Astrocyte (in vitro differentiated cells and primary cell): ENCODE results near the gene SRF. TPM values are rescaled to one million over a fixed set of nuclear protein-coding genes. Genes with fewer than 3 reads are reported as not detected.
A peak's percentile ranks its signal among the peaks of the same experiment; 100 is the strongest.

Experiments used
- DNase-seq: peaks from one replicate; pipeline ENCODE4 v3.0.0-alpha.2; 2010; ENCODE audit warnings: low read depth
- FAIRE-seq: peaks from 2 replicates; lab custom pipeline; 2011; peaks lifted over from hg19 to GRCh38; lab: Jason Lieb, UNC
- H2AFZ ChIP-seq: 2 replicates; pipeline ENCODE4 v1.6.0; 2012; ENCODE audit warnings: low read depth, low read length, inconsistent platforms
- H3K27ac ChIP-seq: 2 replicates; pipeline ENCODE4 v1.5.1; 2011; ENCODE audit warnings: low read depth, low read length, inconsistent platforms
- H3K27me3 ChIP-seq: 2 replicates; pipeline ENCODE4 v1.6.0; 2011; ENCODE audit warnings: low read length, inconsistent platforms; ENCODE audit not compliant: insufficient read depth
- H3K36me3 ChIP-seq: 2 replicates; pipeline ENCODE4 v1.5.1; 2011; ENCODE audit warnings: low read length, inconsistent platforms; ENCODE audit not compliant: insufficient read depth
- H3K4me1 ChIP-seq: 2 replicates; pipeline ENCODE4 v1.5.1; 2011; ENCODE audit warnings: low read length, inconsistent platforms; ENCODE audit not compliant: insufficient read depth
- H3K4me2 ChIP-seq: 2 replicates; pipeline ENCODE4 v1.6.0; 2012; ENCODE audit warnings: low read length, inconsistent platforms
- H3K4me3 ChIP-seq: 2 replicates; pipeline ENCODE4 v1.5.1; 2011; ENCODE audit warnings: low read depth, mild to moderate bottlenecking, low read length, inconsistent platforms; ENCODE audit not compliant: insufficient read depth
- H3K79me2 ChIP-seq: 2 replicates; pipeline ENCODE4 v1.6.0; 2012; ENCODE audit warnings: mild to moderate bottlenecking, low read length, inconsistent platforms; ENCODE audit not compliant: insufficient read depth
- H3K9ac ChIP-seq: 2 replicates; pipeline ENCODE4 v1.6.0; 2012; ENCODE audit warnings: mild to moderate bottlenecking, low read length, inconsistent platforms
- H3K9me3 ChIP-seq: 2 replicates; pipeline ENCODE4 v1.5.1; 2012; ENCODE audit warnings: low read depth, mild to moderate bottlenecking, low read length, inconsistent platforms; ENCODE audit not compliant: insufficient read depth
- H4K20me1 ChIP-seq: 2 replicates; pipeline ENCODE4 v1.6.0; 2012; ENCODE audit warnings: low read length, inconsistent platforms; ENCODE audit not compliant: insufficient read depth
- H3K27ac Mint-ChIP-seq: one replicate; pipeline ENCODE4 v1.8.0; 2021; ENCODE audit warnings: mild to moderate bottlenecking, mixed read lengths; ENCODE audit not compliant: unreplicated experiment
- H3K27me3 Mint-ChIP-seq: one replicate; pipeline ENCODE4 v1.8.0; 2021; ENCODE audit warnings: low read depth, mixed read lengths; ENCODE audit not compliant: unreplicated experiment
- H3K36me3 Mint-ChIP-seq: one replicate; pipeline ENCODE4 v1.8.0; 2021; ENCODE audit warnings: low read depth, mixed read lengths; ENCODE audit not compliant: unreplicated experiment
- H3K4me1 Mint-ChIP-seq: one replicate; pipeline ENCODE4 v1.8.0; 2021; ENCODE audit warnings: low read depth, mixed read lengths; ENCODE audit not compliant: unreplicated experiment
- H3K4me3 Mint-ChIP-seq: one replicate; pipeline ENCODE4 v1.8.0; 2021; ENCODE audit warnings: mild to moderate bottlenecking, moderate library complexity, mixed read lengths; ENCODE audit not compliant: unreplicated experiment
- H3K9me3 Mint-ChIP-seq: one replicate; pipeline ENCODE4 v1.8.0; 2021; ENCODE audit warnings: mild to moderate bottlenecking, mixed read lengths; ENCODE audit not compliant: unreplicated experiment
- EZH2 ChIP-seq: IDR thresholded peaks from 2 replicates; pipeline ENCODE4 v1.6.1; 2012; ENCODE audit warnings: mild to moderate bottlenecking, low read length, inconsistent platforms; ENCODE audit not compliant: insufficient read depth
- total RNA-seq: library from RNA; stranded (reverse); gene quantifications from 2 replicates; pipeline ENCODE4 v1.2.1, GENCODE V29; 2021
- TF ChIP-seq, protein P1 (sequence below): IDR thresholded peaks from 2 replicates; pipeline ENCODE4 v1.5.1; 2011; ENCODE audit warnings: low read depth, mild to moderate bottlenecking, inconsistent platforms, low read length, moderate library complexity; ENCODE audit not compliant: insufficient read depth

The SRF gene
- total RNA-seq, 1 donor from 2014 or later: 53.5 TPM

DNA sequence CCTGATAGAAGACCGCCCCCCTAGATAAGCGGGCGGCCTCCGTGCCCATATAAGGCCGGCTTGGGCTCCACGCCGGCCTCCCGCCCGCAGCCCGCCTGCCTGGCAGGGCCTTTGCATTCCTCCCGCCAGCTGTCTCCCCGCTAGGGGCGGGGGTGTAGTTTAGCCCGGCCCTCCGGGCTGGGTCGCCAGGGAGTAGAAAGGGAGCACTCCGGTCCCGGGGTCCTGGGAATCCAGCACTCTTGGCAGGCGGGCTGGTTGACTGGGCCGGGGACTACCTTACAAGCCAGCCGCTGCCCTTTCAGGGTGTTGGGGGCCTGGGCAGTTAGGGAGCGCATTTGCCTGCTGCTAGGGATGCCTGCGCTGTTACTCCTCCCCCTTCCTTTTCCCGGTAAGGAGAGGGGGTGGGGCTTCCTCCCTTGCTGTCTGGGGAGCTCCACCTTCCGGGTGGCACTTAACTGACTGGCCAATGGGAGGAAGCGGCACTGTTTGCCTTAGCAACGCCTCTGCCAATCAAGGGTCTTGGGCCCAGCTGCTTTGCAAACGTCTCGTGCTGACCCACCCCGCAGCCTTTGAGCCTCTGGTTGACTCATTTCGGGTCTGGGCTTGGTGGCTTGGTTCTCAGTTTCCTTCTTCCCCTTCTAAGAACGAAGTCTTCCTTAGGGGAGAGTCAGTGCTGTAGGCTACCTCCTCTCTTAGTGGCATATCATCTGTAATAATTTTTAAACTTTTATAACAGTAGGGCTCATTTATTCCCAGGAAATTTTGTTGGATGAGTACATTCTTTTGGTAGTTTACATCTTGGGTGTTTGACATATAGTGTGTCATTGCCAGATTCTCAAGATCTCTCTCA is 3.4 kb downstream of the SRF start:
- peaks cover 35% of the 10 kb centered on the region for H3K36me3 ChIP-seq

DNA sequence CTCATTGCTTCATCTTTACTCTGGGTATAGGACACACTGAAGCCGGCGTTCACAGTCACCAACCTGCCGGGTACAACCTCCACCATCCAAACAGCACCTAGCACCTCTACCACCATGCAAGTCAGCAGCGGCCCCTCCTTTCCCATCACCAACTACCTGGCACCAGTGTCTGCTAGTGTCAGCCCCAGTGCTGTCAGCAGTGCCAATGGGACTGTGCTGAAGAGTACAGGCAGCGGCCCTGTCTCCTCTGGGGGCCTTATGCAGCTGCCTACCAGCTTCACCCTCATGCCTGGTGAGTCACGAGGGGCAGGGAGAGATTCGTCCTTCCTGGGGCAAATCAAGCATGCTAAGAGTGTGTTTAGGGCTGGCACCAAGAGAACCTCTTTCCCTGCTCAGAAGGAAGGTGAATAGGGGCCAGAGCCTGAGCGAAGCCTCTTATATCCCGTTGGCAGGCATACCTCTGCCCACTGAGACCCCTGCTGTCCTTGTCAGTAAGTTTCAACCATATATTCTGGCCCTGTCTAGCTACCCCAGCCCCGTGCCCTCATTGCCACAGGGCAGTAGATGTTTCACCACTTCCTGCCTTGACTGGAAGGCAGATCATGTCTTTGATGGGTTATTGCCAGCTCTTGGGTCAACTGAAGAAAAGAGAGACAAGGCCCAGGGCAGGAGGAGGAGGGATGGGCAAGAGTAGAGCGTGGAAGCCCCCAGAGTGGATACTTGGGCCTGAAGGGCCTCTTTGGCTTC is 4.8 kb downstream of the SRF start:
- H4K20me1 ChIP-seq: peaks cover 63% of the 10 kb centered on the region
- no peak overlapping the region for H2AFZ ChIP-seq
- peaks cover 38% of the 10 kb centered on the region for H3K36me3 ChIP-seq
- H3K9me3 ChIP-seq: no peaks in the 10 kb centered on the region
- peak overlapping the region; percentile 10 for H3K9ac ChIP-seq
- no peak overlapping the region for H3K4me3 ChIP-seq
- peaks cover 27% of the 10 kb centered on the region for H3K4me1 ChIP-seq
- H3K27me3 Mint-ChIP-seq: no peaks in the 10 kb centered on the region
- DNase-seq (no peak), FAIRE-seq (no peak)
- TF ChIP-seq, protein P1, sequence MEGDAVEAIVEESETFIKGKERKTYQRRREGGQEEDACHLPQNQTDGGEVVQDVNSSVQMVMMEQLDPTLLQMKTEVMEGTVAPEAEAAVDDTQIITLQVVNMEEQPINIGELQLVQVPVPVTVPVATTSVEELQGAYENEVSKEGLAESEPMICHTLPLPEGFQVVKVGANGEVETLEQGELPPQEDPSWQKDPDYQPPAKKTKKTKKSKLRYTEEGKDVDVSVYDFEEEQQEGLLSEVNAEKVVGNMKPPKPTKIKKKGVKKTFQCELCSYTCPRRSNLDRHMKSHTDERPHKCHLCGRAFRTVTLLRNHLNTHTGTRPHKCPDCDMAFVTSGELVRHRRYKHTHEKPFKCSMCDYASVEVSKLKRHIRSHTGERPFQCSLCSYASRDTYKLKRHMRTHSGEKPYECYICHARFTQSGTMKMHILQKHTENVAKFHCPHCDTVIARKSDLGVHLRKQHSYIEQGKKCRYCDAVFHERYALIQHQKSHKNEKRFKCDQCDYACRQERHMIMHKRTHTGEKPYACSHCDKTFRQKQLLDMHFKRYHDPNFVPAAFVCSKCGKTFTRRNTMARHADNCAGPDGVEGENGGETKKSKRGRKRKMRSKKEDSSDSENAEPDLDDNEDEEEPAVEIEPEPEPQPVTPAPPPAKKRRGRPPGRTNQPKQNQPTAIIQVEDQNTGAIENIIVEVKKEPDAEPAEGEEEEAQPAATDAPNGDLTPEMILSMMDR: no peak
- TF ChIP-seq EZH2: no peak
- H3K79me2 ChIP-seq: peaks cover 67% of the 10 kb centered on the region
- H3K9me3 Mint-ChIP-seq: no peaks in the 10 kb centered on the region
- H3K27ac Mint-ChIP-seq: peak overlapping the region; percentile 38
- peak overlapping the region; percentile 99 for H3K4me2 ChIP-seq
- peaks cover 24% of the 10 kb centered on the region for H3K4me1 Mint-ChIP-seq
- peak overlapping the region; percentile 73 for H3K27ac ChIP-seq
- H3K36me3 Mint-ChIP-seq: peaks cover 21% of the 10 kb centered on the region
- H3K27me3 ChIP-seq: no peaks in the 10 kb centered on the region
- H3K4me3 Mint-ChIP-seq: no peak overlapping the region

More for the DNA sequence above, 3.4 kb downstream of the SRF start:
- Histone ChIP-seq H2AFZ (peak overlapping the region; percentile 44), H3K27ac (peak overlapping the region; percentile 73), H3K4me3 (peak overlapping the region; percentile 96), H3K27me3 (no peaks in the 10 kb centered on the region), H3K9me3 (no peaks in the 10 kb centered on the region), H3K9ac (peak overlapping the region; percentile 91), H3K79me2 (peaks cover 67% of the 10 kb centered on the region), H3K4me1 (peaks cover 24% of the 10 kb centered on the region), H3K4me2 (peak overlapping the region; percentile 99), H4K20me1 (peaks cover 58% of the 10 kb centered on the region)
- FAIRE-seq (peak; percentile 55), DNase-seq (peak; percentile 98)
- Mint-ChIP-seq H3K36me3 (peaks cover 21% of the 10 kb centered on the region), H3K27ac (peak overlapping the region; percentile 86), H3K27me3 (no peaks in the 10 kb centered on the region), H3K4me3 (peak overlapping the region; percentile 99), H3K4me1 (peaks cover 26% of the 10 kb centered on the region), H3K9me3 (no peaks in the 10 kb centered on the region)
- no peak for TF ChIP-seq EZH2
- TF ChIP-seq, protein P1: no peak
